GM12864 (cell line): ENCODE measurements around the gene XPR1.
"Not testable (repeated sequence)": the region's sequence is repeated elsewhere in the genome, so short reads cannot be mapped to it uniquely, and the experiment has no call there.

Source experiments
- DNase-seq: peaks from one replicate; pipeline ENCODE4 v3.0.0-alpha.2; 2011; ENCODE audit warnings: low read depth
- H3K4me3 ChIP-seq: 2 replicates; pipeline ENCODE4 v1.5.1; 2011; ENCODE audit warnings: mild to moderate bottlenecking, low read depth, low read length, control low read depth
- CTCF ChIP-seq: IDR thresholded peaks from 2 replicates; pipeline ENCODE4 v1.5.1; 2011; ENCODE audit warnings: low read depth, mild to moderate bottlenecking, moderate library complexity, low read length, control low read depth, inconsistent platforms; ENCODE audit errors: missing control alignments

The XPR1 gene

GRCh38 chr1:180805316-180805715 lies 173.5 kb downstream of the XPR1 start:
- no peak for TF ChIP-seq CTCF
- peak; percentile 27 for DNase-seq
- H3K4me3 ChIP-seq, result no peak overlapping the region

- H3K4me3 ChIP-seq, result no peak overlapping the region
- no peak for TF ChIP-seq CTCF
- DNase-seq, result no peak
These were observed 179.5 kb downstream of the XPR1 start for GRCh38 chr1:180811298-180811697.

GRCh38 chr1:180811886-180812285 lies 180.1 kb downstream of the XPR1 start:
- no peak for TF ChIP-seq CTCF
- H3K4me3 ChIP-seq, result no peak overlapping the region
- DNase-seq, result no peak

- TF ChIP-seq CTCF, result no peak
- H3K4me3 ChIP-seq, result no peak overlapping the region
- DNase-seq, result no peak
These were observed 182.4 kb downstream of the XPR1 start for GRCh38 chr1:180814258-180814657.

GRCh38 chr1:180815188-180815587 lies 183.4 kb downstream of the XPR1 start:
- TF ChIP-seq CTCF, result no peak
- H3K4me3 ChIP-seq, result no peak overlapping the region
- no peak for DNase-seq

- no peak for TF ChIP-seq CTCF
- no peak overlapping the region for H3K4me3 ChIP-seq
- DNase-seq, result no peak
These were observed 184.3 kb downstream of the XPR1 start for GRCh38 chr1:180816132-180816531.

- no peak for TF ChIP-seq CTCF
- no peak overlapping the region for H3K4me3 ChIP-seq
- DNase-seq, result no peak
These were observed 190.1 kb downstream of the XPR1 start for GRCh38 chr1:180821970-180822369.

- H3K4me3 ChIP-seq, DNase-seq: not testable (repeated sequence)
These were observed 199.7 kb downstream of the XPR1 start for GRCh38 chr1:180831507-180831906.

- not testable (repeated sequence) for DNase-seq, H3K4me3 ChIP-seq
These were observed 201.4 kb downstream of the XPR1 start for GRCh38 chr1:180833180-180833579.
